AG09319 (cell line): ENCODE results near the gene FRS3.

ENCODE experiments used
- DNase-seq: peaks from one replicate; pipeline ENCODE4 v3.0.0-alpha.2; 2010; ENCODE audit warnings: low read depth; ENCODE audit errors: extremely low read depth
- CTCF ChIP-seq: IDR thresholded peaks from 2 replicates; pipeline ENCODE4 v1.5.1; 2011; ENCODE audit warnings: low read depth, mild to moderate bottlenecking, inconsistent platforms, low read length, moderate library complexity

Gene FRS3

GRCh38 chr6:41729624-41730023 is 50.1 kb downstream of the FRS3 start:
- DNase-seq, result no peak
- no peak for TF ChIP-seq CTCF

GRCh38 chr6:41728954-41729353 is 50.7 kb downstream of the FRS3 start:
- DNase-seq, result no peak
- TF ChIP-seq CTCF, result no peak

GRCh38 chr6:41728073-41728936 is 51.4 kb downstream of the FRS3 start:
- no peak for DNase-seq
- TF ChIP-seq CTCF, result no peak

- TF ChIP-seq CTCF, result no peak
- DNase-seq, result no peak
Observed at GRCh38 chr6:41727705-41728072, 52.0 kb downstream of the FRS3 start.

- no peak for TF ChIP-seq CTCF
- DNase-seq, result no peak
Observed at GRCh38 chr6:41726876-41727275, 52.8 kb downstream of the FRS3 start.

- TF ChIP-seq CTCF, result no peak
- no peak for DNase-seq
Observed at GRCh38 chr6:41724586-41725501, 54.9 kb downstream of the FRS3 start.

GRCh38 chr6:41724228-41724580 is 55.5 kb downstream of the FRS3 start:
- no peak for TF ChIP-seq CTCF
- DNase-seq, result no peak
